T-helper 2 cell treated with Interferon-gamma antibody and Interleukin-4, amounts not matched to agents 5 μg/mL and 100 μg/mL, for 36 hours (primary cell): ENCODE results near the gene GPR3.
"Not testable (repeated sequence)": the region's sequence is repeated elsewhere in the genome, so short reads cannot be mapped to it uniquely, and the experiment has no call there.

Experiments
- DNase-seq: peaks from one replicate; pipeline ENCODE4 v3.0.0; 2021; ENCODE audit warnings: low spot score
- H3K27ac Mint-ChIP-seq: one replicate; pipeline ENCODE4 v1.8.0; 2021; ENCODE audit warnings: mild to moderate bottlenecking, mixed read lengths
- H3K27me3 Mint-ChIP-seq: one replicate; pipeline ENCODE4 v1.8.0; 2021; ENCODE audit warnings: low read depth, mixed read lengths
- H3K36me3 Mint-ChIP-seq: one replicate; pipeline ENCODE4 v1.8.0; 2021; ENCODE audit warnings: low read depth, mixed read lengths
- H3K4me1 Mint-ChIP-seq: one replicate; pipeline ENCODE4 v1.8.0; 2021; ENCODE audit warnings: low read depth, mixed read lengths
- H3K4me3 Mint-ChIP-seq: one replicate; pipeline ENCODE4 v1.8.0; 2022; ENCODE audit warnings: mild to moderate bottlenecking, moderate library complexity, mixed read lengths
- H3K9me3 Mint-ChIP-seq: one replicate; pipeline ENCODE4 v1.8.0; 2021; ENCODE audit warnings: mixed read lengths

GPR3 gene

GRCh38 chr1:27380766-27381733 is 11.4 kb upstream of the GPR3 start:
- Mint-ChIP-seq H3K9me3 (no peaks in the 10 kb centered on the region), H3K4me3 (no peak overlapping the region), H3K36me3 (no peaks in the 10 kb centered on the region), H3K27ac (no peak overlapping the region), H3K4me1 (no peaks in the 10 kb centered on the region), H3K27me3 (peaks cover 9% of the 10 kb centered on the region)
- no peak for DNase-seq

GRCh38 chr1:27381969-27382762 is 10.3 kb upstream of the GPR3 start:
- H3K4me3 Mint-ChIP-seq, result no peak overlapping the region
- DNase-seq, result no peak
- no peak overlapping the region for H3K27ac Mint-ChIP-seq
- H3K4me1 Mint-ChIP-seq, result no peaks in the 10 kb centered on the region
- H3K36me3 Mint-ChIP-seq, result no peaks in the 10 kb centered on the region
- H3K27me3 Mint-ChIP-seq, result peaks cover 14% of the 10 kb centered on the region
- no peaks in the 10 kb centered on the region for H3K9me3 Mint-ChIP-seq

- Mint-ChIP-seq H3K27ac (no peak within 1 kb of the TSS), H3K4me3 (no peak within 1 kb of the TSS), H3K27me3 (peaks cover 14% of the 10 kb centered on the region), H3K4me1 (no peaks in the 10 kb centered on the region), H3K36me3 (no peaks in the 10 kb centered on the region), H3K9me3 (no peaks in the 10 kb centered on the region)
- DNase-seq, result no peak
These were observed 9.3 kb upstream of the GPR3 start, which contains the start of gene CD164L2 for GRCh38 chr1:27383039-27383605. Gene CD164L2 (minus strand): TSS chr1:27383333. CDS start chr1:27383239, 94 bp downstream.

- DNase-seq, result no peak
- H3K27ac Mint-ChIP-seq, result no peak overlapping the region
- no peaks in the 10 kb centered on the region for H3K4me1 Mint-ChIP-seq
- peaks cover 17% of the 10 kb centered on the region for H3K27me3 Mint-ChIP-seq
- H3K9me3 Mint-ChIP-seq, result no peaks in the 10 kb centered on the region
- no peaks in the 10 kb centered on the region for H3K36me3 Mint-ChIP-seq
- no peak overlapping the region for H3K4me3 Mint-ChIP-seq
These were observed 8.8 kb upstream of the GPR3 start for GRCh38 chr1:27383661-27384060.

GRCh38 chr1:27384797-27385196 is 7.6 kb upstream of the GPR3 start:
- H3K36me3 Mint-ChIP-seq, DNase-seq, H3K9me3 Mint-ChIP-seq, H3K27ac Mint-ChIP-seq, H3K4me3 Mint-ChIP-seq, H3K4me1 Mint-ChIP-seq: not testable (repeated sequence)
- peaks cover 17% of the 10 kb centered on the region for H3K27me3 Mint-ChIP-seq

GRCh38 chr1:27388337-27389005 is 4.0 kb upstream of the GPR3 start:
- Mint-ChIP-seq H3K4me1 (peaks cover 13% of the 10 kb centered on the region), H3K27ac (no peak overlapping the region), H3K36me3 (no peaks in the 10 kb centered on the region), H3K4me3 (no peak overlapping the region), H3K9me3 (no peaks in the 10 kb centered on the region), H3K27me3 (peaks cover 11% of the 10 kb centered on the region)
- DNase-seq, result peak; percentile 54

GRCh38 chr1:27391511-27392095 is 819 bp upstream of the GPR3 start:
- DNase-seq, result no peak
- no peaks in the 10 kb centered on the region for H3K9me3 Mint-ChIP-seq
- H3K27ac Mint-ChIP-seq, result peak overlapping the region; percentile 80
- peaks cover 7% of the 10 kb centered on the region for H3K27me3 Mint-ChIP-seq
- H3K4me3 Mint-ChIP-seq, result peak overlapping the region; percentile 78
- H3K36me3 Mint-ChIP-seq, result no peaks in the 10 kb centered on the region
- H3K4me1 Mint-ChIP-seq, result peaks cover 15% of the 10 kb centered on the region

GRCh38 chr1:27392778-27393635 is 585 bp downstream of the GPR3 start:
- no peak for DNase-seq
- Mint-ChIP-seq H3K4me3 (peak overlapping the region; percentile 79), H3K27ac (peak overlapping the region; percentile 49), H3K9me3 (no peaks in the 10 kb centered on the region), H3K4me1 (peaks cover 15% of the 10 kb centered on the region), H3K36me3 (no peaks in the 10 kb centered on the region), H3K27me3 (peaks cover 4% of the 10 kb centered on the region)

- Mint-ChIP-seq H3K9me3 (no peaks in the 10 kb centered on the region), H3K4me3 (peak overlapping the region; percentile 79), H3K4me1 (peaks cover 15% of the 10 kb centered on the region), H3K27me3 (peaks cover 2% of the 10 kb centered on the region), H3K36me3 (no peaks in the 10 kb centered on the region), H3K27ac (no peak overlapping the region)
- DNase-seq, result no peak
These were observed 1.3 kb downstream of the GPR3 start for GRCh38 chr1:27393641-27394281.

GRCh38 chr1:27394282-27394658 is 1.8 kb downstream of the GPR3 start:
- Mint-ChIP-seq H3K4me3 (no peak overlapping the region), H3K27ac (no peak overlapping the region)
- DNase-seq, result no peak

GRCh38 chr1:27394925-27395324 is 2.5 kb downstream of the GPR3 start:
- no peak for DNase-seq
- Mint-ChIP-seq H3K27me3 (peaks cover 2% of the 10 kb centered on the region), H3K4me1 (peaks cover 15% of the 10 kb centered on the region), H3K9me3 (no peaks in the 10 kb centered on the region), H3K36me3 (no peaks in the 10 kb centered on the region), H3K4me3 (no peak overlapping the region), H3K27ac (no peak overlapping the region)

More at GRCh38 chr1:27394282-27394658, 1.8 kb downstream of the GPR3 start:
- Mint-ChIP-seq H3K9me3 (no peaks in the 10 kb centered on the region), H3K36me3 (no peaks in the 10 kb centered on the region), H3K27me3 (peaks cover 2% of the 10 kb centered on the region), H3K4me1 (peaks cover 15% of the 10 kb centered on the region)

GRCh38 chr1:27395441-27396195 is 3.2 kb downstream of the GPR3 start:
- peaks cover 15% of the 10 kb centered on the region for H3K4me1 Mint-ChIP-seq
- peak; percentile 74 for DNase-seq
- peaks cover 2% of the 10 kb centered on the region for H3K27me3 Mint-ChIP-seq
- H3K27ac Mint-ChIP-seq, result peak overlapping the region; percentile 36
- no peaks in the 10 kb centered on the region for H3K36me3 Mint-ChIP-seq
- no peak overlapping the region for H3K4me3 Mint-ChIP-seq
- no peaks in the 10 kb centered on the region for H3K9me3 Mint-ChIP-seq
